HL-60/S4 treated with phorbol 12-myristate 13-acetate at 8.2 ng/mL for 4 days and 3 days (cell line): ENCODE results near the gene ELK3.
"Not testable (repeated sequence)": the region's sequence is repeated elsewhere in the genome, so short reads cannot be mapped to it uniquely, and the experiment has no call there.

Experiments used
- in situ Hi-C: fragments of 300-500 bp; cut with MboI; formaldehyde crosslinking; loops from 2 replicates; pipeline ENCODE4 v1.15.0; 2022; ENCODE audit warnings: low sequenced_read_pairs

ELK3 gene

DNA sequence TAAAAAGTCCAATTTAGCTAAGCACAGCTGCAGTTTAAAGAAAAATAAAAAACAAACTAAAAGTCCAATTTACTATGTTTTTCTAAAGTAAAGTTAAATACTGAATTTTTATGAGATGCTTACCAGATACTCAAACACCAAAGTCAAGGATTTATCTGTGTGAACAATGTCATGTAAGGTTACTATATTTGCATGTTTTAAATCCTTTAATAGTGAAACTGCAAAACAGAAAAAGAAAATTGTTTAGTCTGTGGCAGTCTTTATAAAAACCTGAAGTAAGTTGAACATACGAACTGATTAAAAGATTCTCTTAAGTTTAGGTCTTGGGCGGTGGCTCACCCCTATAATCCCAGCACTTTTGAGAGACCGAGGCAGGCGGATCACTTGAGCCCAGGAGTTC, 103.3 kb downstream of the ELK3 start:
- in situ Hi-C loops = no loop called here

DNA sequence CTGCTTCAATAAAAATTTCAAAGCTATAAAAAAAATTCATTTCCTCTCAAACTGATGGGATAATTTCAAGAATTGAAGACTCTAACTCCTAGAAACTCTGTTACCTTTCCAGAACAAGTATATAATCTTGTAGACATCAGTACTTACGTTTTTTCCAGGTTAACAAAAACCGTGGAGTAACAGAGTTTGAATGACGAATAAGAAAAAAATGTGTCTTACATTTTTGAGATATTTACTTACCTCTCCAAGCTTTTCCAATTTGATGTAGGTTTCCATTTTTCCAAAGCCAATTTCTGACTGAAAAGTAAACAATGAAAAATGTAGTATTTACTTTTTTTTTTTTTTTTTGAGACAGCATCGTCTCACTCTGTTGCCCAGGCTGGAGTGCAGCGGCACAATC, 105.9 kb downstream of the ELK3 start:
- in situ Hi-C loops = no loop called here

- in situ Hi-C loops = no loop called here
Measured at GRCh38 chr12:96301732-96302131, 107.6 kb downstream of the ELK3 start.

DNA sequence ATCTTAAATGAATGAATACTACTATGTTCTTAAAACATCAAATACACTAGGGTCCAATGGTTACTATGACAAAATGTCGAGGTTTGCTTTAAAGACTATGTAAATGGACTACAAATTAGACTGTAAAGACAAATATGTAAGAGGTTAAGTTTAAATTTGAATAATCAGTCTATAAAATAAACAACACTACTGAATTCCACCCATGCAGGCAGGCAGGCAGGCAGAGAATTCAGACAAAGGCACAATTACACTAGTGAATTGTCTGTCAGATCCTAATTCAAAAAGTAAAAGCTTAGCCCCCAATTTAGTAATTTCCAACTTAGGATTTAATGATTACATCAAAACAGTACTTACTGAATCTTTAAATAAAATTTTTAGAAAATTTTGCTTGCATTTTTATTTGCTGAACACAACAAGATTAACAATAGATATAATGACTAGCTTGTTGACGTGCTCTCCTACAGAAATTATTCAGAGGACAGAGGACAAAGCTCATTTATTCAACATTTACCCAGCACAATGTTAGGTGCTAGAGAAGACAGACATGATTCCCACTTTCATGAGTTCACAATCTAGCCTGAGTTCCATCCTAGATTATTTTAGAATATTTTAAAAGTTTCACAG, 108.6 kb downstream of the ELK3 start:
- in situ Hi-C loops = no loop called here

GRCh38 chr12:96303653-96304052, 109.5 kb downstream of the ELK3 start:
- in situ Hi-C loops = no loop called here

DNA sequence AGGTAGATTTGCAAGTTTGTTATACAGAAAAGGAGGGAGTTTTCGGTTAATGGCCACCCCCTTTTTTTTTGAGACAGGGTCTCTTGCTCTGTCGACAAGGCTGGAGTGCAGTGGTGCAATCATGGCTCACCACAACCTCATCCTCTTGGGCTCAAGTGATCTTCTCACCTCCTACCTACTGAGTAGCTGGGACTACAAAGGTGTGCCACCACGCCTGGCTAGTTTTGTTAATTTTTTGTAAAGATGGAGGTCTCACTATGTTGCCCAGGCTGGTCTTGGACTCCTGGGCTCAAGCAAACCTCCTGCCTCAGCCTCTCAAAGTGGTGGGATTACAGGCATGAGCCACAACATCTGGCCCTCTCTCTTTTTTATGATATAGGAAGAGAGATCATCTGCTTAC, 111.5 kb downstream of the ELK3 start:
- in situ Hi-C loops = no loop called here

DNA sequence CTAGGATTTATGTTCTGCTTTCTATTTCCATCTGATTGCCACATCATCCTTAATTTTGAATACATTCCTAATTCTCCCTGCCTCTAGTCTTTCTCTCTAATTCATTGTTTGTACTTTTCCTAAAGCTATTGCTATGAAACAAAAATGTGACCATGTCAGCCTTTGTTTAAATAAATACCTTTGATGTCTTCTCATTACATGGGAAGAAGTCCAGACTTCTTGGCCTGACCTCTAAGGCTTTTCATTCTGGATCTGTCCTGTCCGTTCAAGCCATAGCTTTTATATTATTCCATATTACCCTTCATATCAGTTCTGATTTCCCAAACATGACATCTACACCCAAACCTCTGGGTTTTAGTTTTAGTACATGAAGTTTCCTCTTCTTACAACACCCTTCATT, 114.7 kb downstream of the ELK3 start:
- in situ Hi-C loops = no loop called here

GRCh38 chr12:96310067-96310466, 115.9 kb downstream of the ELK3 start:
- in situ Hi-C loops = no loop called here

DNA sequence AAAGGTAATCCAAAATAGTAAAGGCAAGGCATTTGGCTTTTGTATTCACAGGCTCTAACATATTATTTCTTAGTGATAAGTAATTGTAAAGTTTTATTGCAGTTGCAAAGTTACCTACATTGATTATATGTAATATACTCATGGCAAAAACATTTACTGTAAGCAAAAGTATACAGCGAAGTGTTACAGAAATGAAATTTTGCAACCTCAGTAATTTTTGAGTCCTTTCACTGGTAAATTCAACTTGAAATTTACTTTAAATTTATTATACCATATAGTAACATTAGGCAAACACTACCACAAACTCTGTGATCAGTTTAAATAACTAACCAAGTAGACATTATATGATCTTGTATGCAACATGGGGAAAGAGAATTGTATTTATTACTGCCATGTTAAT, 117.0 kb downstream of the ELK3 start:
- in situ Hi-C loops = no loop called here

GRCh38 chr12:96313606-96314005, 119.4 kb downstream of the ELK3 start:
- in situ Hi-C loops = no loop called here

DNA sequence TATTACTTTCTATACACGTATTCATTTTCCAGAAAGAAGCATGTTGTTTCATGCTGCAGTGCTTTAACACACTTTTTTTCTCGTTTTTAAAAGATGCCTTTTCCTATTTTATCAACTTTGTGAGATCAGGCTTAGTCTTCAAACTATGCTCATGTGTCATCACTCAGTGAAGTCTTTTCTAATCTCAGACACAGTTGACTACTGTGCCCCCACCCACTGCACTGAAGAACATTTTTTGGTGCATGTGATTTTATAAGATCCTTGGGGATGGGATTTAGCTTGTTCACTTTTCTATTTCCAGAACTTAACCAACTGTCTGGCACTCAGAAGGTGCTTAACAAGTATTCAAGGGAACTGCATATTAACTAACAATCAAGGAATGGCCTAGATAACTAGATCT, 120.5 kb downstream of the ELK3 start:
- in situ Hi-C loops = no loop called here

GRCh38 chr12:96315741-96316481, 121.7 kb downstream of the ELK3 start:
- in situ Hi-C loops = not testable (repeated sequence)

DNA sequence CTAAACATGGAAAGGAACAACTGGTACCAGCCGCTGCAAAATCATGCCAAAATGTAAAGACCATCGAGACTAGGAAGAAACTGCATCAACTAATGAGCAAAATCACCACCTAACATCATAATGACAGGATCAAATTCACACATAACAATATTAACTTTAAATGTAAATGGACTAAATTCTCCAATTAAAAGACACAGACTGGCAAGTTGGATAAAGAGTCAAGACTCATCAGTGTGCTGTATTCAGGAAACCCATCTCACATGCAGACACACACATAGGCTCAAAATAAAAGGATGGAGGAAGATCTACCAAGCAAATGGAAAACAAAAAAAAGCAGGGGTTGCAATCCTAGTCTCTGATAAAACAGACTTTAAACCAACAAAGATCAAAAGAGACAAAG, 123.6 kb downstream of the ELK3 start:
- in situ Hi-C loops = not testable (repeated sequence)
